LoVo (cell line): ENCODE measurements around the gene IL1F10.
A peak's percentile ranks its signal among the peaks of the same experiment; 100 is the strongest.

Source experiments
- DNase-seq: peaks from one replicate; pipeline ENCODE4 v3.0.0-alpha.2; 2016; ENCODE audit warnings: low spot score

The IL1F10 gene

GRCh38 chr2:113112871-113113270, 45.1 kb downstream of the IL1F10 start:
- no peak for DNase-seq

DNA sequence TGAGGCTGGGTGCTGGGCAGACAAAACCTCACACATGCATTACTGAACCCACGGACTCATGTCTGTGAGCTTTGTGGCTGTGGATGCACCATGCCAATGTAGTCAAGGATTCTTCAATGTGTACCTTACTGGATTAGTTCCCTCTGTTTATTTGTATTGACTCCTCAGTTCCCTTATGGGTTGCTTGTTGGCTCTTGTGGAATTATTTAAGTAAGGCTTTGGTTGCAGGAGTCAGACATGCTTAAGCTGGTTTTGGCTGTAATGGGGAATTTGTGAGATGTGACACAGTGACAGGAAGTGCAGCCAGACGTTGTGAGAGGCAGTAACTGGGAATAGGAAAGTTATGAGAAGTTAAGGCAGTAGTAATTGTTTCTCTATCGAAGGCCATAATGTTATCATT, 46.0 kb downstream of the IL1F10 start:
- DNase-seq = no peak

DNA sequence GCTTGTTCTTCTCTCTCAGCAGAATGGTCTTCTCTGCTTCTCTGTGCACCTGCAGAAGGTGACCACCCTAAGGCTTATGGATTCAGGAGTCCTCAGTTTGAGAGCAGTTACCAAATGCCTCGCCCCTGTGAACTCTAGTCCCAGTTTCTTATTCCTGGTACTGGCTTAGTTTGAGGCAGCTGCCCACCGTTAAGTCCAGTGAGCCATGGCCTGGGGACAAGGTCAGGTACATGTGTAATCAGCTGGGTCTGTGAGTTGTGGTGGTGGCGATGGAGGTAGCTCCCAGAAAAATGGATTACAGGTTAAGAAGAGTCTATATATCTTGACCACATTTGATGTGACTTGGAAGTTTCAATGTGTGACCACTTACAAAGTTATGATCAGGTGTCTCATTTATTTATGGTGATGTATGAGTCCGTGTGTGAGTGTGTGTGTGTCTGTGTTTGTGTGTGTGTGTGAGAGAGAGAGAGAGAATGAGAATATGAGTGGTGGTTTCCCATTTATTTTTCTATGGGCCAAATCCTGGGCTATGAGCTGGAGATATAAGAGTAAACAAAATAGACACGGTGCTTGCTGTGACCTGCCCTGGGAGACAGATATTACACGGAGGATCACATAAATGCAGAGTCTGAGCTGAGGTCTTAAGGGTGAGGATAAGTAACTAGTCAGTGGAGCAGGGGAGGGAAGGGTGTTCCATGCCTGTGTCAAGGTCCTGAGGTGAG, 46.6 kb downstream of the IL1F10 start:
- DNase-seq = no peak

- no peak for DNase-seq
Observed at GRCh38 chr2:113114996-113115395, 47.2 kb downstream of the IL1F10 start.

DNA sequence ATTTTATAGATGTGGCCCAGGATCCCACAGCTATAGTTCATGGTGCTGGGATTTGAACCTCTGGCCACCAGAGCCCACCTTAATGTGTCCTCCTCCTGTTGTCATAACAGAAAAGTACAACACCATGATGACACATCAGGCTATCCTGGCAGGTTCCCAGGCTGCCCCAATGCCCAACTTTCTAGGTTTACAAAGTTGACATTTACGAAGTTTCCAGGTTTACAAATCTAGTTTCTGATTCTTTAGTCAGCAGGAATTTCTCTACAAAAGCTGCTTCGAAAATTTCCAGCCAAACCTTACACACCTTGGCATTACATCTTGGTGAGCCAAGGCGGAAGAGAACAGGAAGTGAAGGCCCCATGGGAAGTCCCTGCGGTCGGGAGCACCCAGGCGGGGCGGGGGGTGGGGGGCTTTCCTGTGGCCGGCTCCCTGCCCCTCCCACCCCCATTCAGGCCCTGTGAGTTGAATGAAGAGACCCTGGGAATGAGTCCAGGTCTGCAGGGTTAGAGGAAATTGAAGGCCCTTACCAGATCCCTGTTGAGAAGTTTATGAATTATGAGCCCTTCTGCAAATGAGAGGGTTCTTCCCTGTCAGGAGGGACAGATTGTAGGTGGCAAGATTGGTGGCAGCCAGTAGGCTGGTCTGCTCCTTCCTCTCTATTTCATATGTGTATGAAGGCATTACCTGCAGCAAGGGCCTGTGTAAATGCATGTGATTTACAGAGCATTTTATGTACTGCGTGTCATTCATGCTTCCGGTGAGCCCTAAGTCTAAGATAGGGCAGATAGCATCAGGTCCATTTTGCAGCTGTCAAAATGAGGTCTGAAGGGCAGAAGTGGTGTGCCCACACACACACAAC, 48.6 kb downstream of the IL1F10 start:
- DNase-seq = no peak

DNA sequence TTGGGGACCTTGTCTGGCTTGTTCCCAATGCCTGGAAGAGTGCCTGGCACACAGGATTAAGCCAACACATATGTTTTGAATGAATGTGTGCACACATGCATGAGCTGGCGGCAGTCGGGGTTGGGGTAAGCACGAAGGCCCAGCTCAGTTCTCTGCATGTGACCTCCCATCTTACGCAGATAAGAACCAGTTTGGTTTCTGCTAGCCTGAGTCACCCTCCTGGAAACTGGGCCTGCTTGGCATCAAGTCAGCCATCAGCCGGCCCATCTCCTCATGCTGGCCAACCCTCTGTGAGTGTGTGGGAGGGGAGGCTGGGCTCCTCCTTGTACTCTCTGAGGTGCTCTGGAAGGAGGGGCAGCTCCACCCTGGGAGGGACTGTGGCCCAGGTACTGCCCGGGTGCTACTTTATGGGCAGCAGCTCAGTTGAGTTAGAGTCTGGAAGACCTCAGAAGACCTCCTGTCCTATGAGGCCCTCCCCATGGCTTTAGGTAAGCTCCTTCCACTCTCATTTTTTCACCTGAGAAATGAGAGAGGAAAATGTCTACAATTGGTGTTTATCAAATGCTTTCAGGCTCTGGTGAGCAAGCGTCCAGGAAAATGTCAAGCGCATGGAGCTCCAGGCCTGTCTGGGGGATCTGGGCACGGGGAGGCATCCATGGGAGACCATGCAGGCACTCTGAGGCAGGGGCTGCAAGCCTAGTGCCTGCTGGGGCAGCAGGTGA, 49.9 kb downstream of the IL1F10 start:
- DNase-seq = peak; percentile 41

GRCh38 chr2:113118263-113118657, 50.5 kb downstream of the IL1F10 start:
- no peak for DNase-seq

DNA sequence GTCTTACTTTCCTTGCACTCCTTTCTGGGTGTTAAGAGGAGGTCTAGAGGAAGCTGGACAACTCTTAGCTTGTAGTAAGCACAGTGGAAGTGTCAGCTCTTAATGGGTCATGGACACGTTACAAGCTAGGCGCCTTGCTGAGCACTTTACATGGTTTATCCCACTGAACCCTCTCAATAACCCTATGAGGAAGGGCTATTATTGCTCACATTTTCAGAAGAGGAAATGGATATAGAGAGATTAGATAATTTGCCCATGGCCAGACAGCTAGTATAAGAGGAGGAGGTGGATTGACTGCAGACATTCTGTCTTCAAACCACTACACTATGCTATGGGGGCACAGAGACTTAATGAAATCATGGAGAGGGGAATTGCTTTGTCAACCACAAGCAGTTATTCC, 51.3 kb downstream of the IL1F10 start:
- DNase-seq = no peak

DNA sequence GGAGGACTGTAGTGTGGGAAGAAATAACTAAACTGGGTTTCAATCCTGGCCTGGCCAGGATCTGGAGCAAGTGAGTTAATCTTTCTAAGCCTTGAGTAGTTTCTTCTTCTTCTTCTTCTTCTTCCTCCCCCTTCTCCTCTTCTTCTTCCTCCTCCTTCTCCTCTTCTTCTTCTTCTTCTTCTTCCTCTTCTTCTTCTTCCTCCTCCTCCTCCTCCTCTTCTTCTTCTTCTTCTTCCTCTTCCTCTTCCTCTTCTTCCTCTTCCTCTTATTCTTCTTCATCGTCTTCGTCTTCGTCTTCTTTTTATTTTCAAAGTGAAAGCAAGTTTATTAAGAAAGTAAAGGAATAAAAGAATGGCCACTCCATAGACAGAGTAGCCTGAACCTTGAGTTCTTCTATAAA, 53.1 kb downstream of the IL1F10 start:
- no peak for DNase-seq

- DNase-seq = no peak
Observed at GRCh38 chr2:113122364-113122763, 54.6 kb downstream of the IL1F10 start.

- DNase-seq = no peak
Observed at GRCh38 chr2:113123726-113124125, 56.0 kb downstream of the IL1F10 start.

GRCh38 chr2:113124181-113124961, 56.6 kb downstream of the IL1F10 start:
- no peak for DNase-seq
